ENCODE data around the gene VTN.

DNA sequence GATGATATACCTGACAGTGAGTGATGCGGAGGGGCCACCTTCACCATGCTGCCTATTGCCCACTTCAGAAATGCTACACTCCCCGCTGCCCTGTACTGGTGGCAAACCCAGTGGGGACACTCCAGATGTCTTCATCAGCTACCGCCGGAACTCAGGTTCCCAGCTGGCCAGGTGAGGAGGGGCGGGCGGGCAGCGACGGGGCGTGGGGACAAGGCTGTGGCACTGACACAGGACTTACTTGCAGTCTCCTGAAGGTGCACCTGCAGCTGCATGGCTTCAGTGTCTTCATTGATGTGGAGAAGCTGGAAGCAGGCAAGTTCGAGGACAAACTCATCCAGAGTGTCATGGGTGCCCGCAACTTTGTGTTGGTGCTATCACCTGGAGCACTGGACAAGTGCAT lies 18.0 kb upstream of the VTN start:
- TF ChIP-seq CTCF (conservative IDR thresholded peaks at IDR 0.05; ENCODE audit: low read depth in 2 of 2): no peak
- TF ChIP-seq, protein P1, sequence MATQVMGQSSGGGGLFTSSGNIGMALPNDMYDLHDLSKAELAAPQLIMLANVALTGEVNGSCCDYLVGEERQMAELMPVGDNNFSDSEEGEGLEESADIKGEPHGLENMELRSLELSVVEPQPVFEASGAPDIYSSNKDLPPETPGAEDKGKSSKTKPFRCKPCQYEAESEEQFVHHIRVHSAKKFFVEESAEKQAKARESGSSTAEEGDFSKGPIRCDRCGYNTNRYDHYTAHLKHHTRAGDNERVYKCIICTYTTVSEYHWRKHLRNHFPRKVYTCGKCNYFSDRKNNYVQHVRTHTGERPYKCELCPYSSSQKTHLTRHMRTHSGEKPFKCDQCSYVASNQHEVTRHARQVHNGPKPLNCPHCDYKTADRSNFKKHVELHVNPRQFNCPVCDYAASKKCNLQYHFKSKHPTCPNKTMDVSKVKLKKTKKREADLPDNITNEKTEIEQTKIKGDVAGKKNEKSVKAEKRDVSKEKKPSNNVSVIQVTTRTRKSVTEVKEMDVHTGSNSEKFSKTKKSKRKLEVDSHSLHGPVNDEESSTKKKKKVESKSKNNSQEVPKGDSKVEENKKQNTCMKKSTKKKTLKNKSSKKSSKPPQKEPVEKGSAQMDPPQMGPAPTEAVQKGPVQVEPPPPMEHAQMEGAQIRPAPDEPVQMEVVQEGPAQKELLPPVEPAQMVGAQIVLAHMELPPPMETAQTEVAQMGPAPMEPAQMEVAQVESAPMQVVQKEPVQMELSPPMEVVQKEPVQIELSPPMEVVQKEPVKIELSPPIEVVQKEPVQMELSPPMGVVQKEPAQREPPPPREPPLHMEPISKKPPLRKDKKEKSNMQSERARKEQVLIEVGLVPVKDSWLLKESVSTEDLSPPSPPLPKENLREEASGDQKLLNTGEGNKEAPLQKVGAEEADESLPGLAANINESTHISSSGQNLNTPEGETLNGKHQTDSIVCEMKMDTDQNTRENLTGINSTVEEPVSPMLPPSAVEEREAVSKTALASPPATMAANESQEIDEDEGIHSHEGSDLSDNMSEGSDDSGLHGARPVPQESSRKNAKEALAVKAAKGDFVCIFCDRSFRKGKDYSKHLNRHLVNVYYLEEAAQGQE (IDR thresholded peaks at IDR 0.05; ENCODE audit: unreplicated experiment): no peak
- TF ChIP-seq POLR2AphosphoS5 (IDR thresholded peaks at IDR 0.05; ENCODE audit: low read depth): no peak
- TF ChIP-seq EZH2 (IDR thresholded peaks at IDR 0.05; ENCODE audit: low read depth, unreplicated experiment): no peak
- TF ChIP-seq JUNB (IDR thresholded peaks at IDR 0.05; ENCODE audit: unreplicated experiment): no peak
- no peak for TF ChIP-seq CREB1 (CRISPR knock-in tag; IDR thresholded peaks at IDR 0.05; ENCODE audit: low read depth)
- TF ChIP-seq ZNF331 (CRISPR knock-in tag; IDR thresholded peaks at IDR 0.05; ENCODE audit: low read depth): no peak
- TF ChIP-seq ETS1 (IDR thresholded peaks at IDR 0.05): no peak

Data from GM23338 (cell line).